GM23338 (cell line): ENCODE measurements around the gene ROBO3. TPM values are rescaled to one million over a fixed set of nuclear protein-coding genes. Genes with fewer than 3 reads are reported as not detected.

Source experiments
- ATAC-seq: fragments of 200-7000 bp; cut with Tn5 transposase; 3 replicates; pipeline ENCODE4 v1.9.1; 2020
- DNase-seq: peaks from one replicate; pipeline ENCODE4 v3.0.0-alpha.2; 2015; ENCODE audit warnings: low spot score
- H2AFZ ChIP-seq: fragments of 200-600 bp; sonication (generic); 2 replicates; pipeline ENCODE4 v1.8.0; 2016; ENCODE audit warnings: antibody characterized with exemption, mild to moderate bottlenecking, moderate library complexity
- H3F3A ChIP-seq: fragments of 200-600 bp; sonication (generic); replicated peaks from 2 replicates; pipeline ENCODE4 v1.8.0; 2017; ENCODE audit warnings: antibody characterized with exemption, mixed run types, low read depth
- H3K27ac ChIP-seq: fragments of 200-600 bp; sonication (generic); 2 replicates; pipeline ENCODE4 v1.6.1; 2016; ENCODE audit warnings: low read depth
- H3K27me3 ChIP-seq: fragments of 200-600 bp; sonication (generic); 2 replicates; pipeline ENCODE4 v1.8.0; 2016; ENCODE audit warnings: mild to moderate bottlenecking, mixed run types, moderate library complexity; ENCODE audit not compliant: insufficient read depth
- H3K36me3 ChIP-seq: fragments of 200-600 bp; sonication (generic); 2 replicates; pipeline ENCODE4 v1.8.0; 2016; ENCODE audit warnings: mild to moderate bottlenecking; ENCODE audit not compliant: insufficient read depth
- H3K4me1 ChIP-seq: fragments of 200-600 bp; sonication (generic); 2 replicates; pipeline ENCODE4 v1.8.0; 2016; ENCODE audit warnings: mild to moderate bottlenecking, moderate library complexity; ENCODE audit not compliant: insufficient read depth
- H3K4me2 ChIP-seq: fragments of 200-600 bp; sonication (generic); 2 replicates; pipeline ENCODE4 v1.7.1; 2017; ENCODE audit warnings: mixed run types
- H3K4me3 ChIP-seq: fragments of 200-600 bp; sonication (generic); 2 replicates; pipeline ENCODE4 v1.6.1; 2016; ENCODE audit warnings: mixed run types
- H3K79me2 ChIP-seq: fragments of 200-600 bp; sonication (generic); replicated peaks from 2 replicates; pipeline ENCODE4 v1.8.0; 2017; ENCODE audit warnings: mild to moderate bottlenecking; ENCODE audit not compliant: insufficient read depth
- H3K9me2 ChIP-seq: fragments of 200-600 bp; sonication (generic); 2 replicates; pipeline ENCODE4 v1.8.0; 2017; ENCODE audit not compliant: insufficient read depth
- H4K20me1 ChIP-seq: fragments of 200-600 bp; sonication (generic); replicated peaks from 2 replicates; pipeline ENCODE4 v1.8.0; 2017; ENCODE audit warnings: mild to moderate bottlenecking; ENCODE audit not compliant: insufficient read depth
- H3K27ac Mint-ChIP-seq: 2 replicates; pipeline ENCODE4 v1.8.0; 2020; ENCODE audit warnings: inconsistent platforms, mild to moderate bottlenecking, moderate library complexity, mixed read lengths
- H3K27me3 Mint-ChIP-seq: 3 replicates; pipeline ENCODE4 v1.8.0; 2022; ENCODE audit warnings: low read depth, mild to moderate bottlenecking, moderate library complexity, mixed read lengths, inconsistent platforms; ENCODE audit not compliant: insufficient read depth, poor library complexity
- H3K36me3 Mint-ChIP-seq: 3 replicates; pipeline ENCODE4 v1.8.0; 2021; ENCODE audit warnings: low read depth, mild to moderate bottlenecking, inconsistent platforms, moderate library complexity, mixed read lengths
- H3K4me1 Mint-ChIP-seq: 3 replicates; pipeline ENCODE4 v1.8.0; 2020; ENCODE audit warnings: mild to moderate bottlenecking, inconsistent platforms, mixed read lengths
- H3K4me3 Mint-ChIP-seq: 3 replicates; pipeline ENCODE4 v1.8.0; 2021; ENCODE audit warnings: moderate library complexity, mild to moderate bottlenecking, inconsistent platforms, mixed read lengths
- H3K9me3 Mint-ChIP-seq: 3 replicates; pipeline ENCODE4 v1.8.0; 2020; ENCODE audit warnings: moderate library complexity, mild to moderate bottlenecking, inconsistent platforms, mixed read lengths
- CREB1 ChIP-seq: fragments of 250-450 bp; sonication (Bioruptor Pico); IDR thresholded peaks from 2 replicates; pipeline ENCODE4 v1.5.0; 2020; ENCODE audit warnings: low read depth, mild to moderate bottlenecking, moderate library complexity
- CTCF ChIP-seq, 2 experiments: fragments of 200-600 bp in 1 of 2; sonication (generic) in 1 of 2; conservative IDR thresholded peaks; 2 replicates each; pipeline versions ENCODE4 v1.5.1 to v1.6.1; 2016 to 2017; ENCODE audit warnings: antibody characterized with exemption in 2 of 2, low read depth in 2 of 2, mild to moderate bottlenecking in 2 of 2, moderate library complexity in 1 of 2
- ETS1 ChIP-seq: IDR thresholded peaks from 2 replicates; pipeline ENCODE4 v1.6.1; 2016; ENCODE audit warnings: antibody characterized with exemption
- EZH2 ChIP-seq: fragments of 200-600 bp; sonication (generic); IDR thresholded peaks from one replicate; pipeline ENCODE4 v1.8.0; 2017; ENCODE audit warnings: antibody characterized with exemption, mild to moderate bottlenecking, low read depth; ENCODE audit not compliant: unreplicated experiment
- EZH2phosphoT487 ChIP-seq: fragments of 200-600 bp; sonication (generic); IDR thresholded peaks from one replicate; pipeline ENCODE4 v1.8.1; 2018; ENCODE audit warnings: antibody characterized with exemption; ENCODE audit not compliant: unreplicated experiment
- JUNB ChIP-seq: IDR thresholded peaks from one replicate; pipeline ENCODE4 v1.6.1; 2016; ENCODE audit warnings: antibody characterized with exemption; ENCODE audit not compliant: unreplicated experiment
- NANOG ChIP-seq: IDR thresholded peaks from 2 replicates; pipeline ENCODE4 v1.6.1; 2016; ENCODE audit warnings: antibody characterized with exemption, borderline replicate concordance
- POLR2AphosphoS5 ChIP-seq: IDR thresholded peaks from 2 replicates; pipeline ENCODE4 v1.6.1; 2016; ENCODE audit warnings: antibody characterized with exemption, low read depth
- REST ChIP-seq: IDR thresholded peaks from one replicate; pipeline ENCODE4 v1.6.1; 2018; ENCODE audit warnings: antibody characterized with exemption; ENCODE audit not compliant: unreplicated experiment
- STAT1 ChIP-seq: IDR thresholded peaks from one replicate; pipeline ENCODE4 v1.6.1; 2016; ENCODE audit warnings: antibody characterized with exemption; ENCODE audit not compliant: unreplicated experiment
- ZNF114 ChIP-seq: fragments of 250-450 bp; sonication (Bioruptor Pico); IDR thresholded peaks from 2 replicates; pipeline ENCODE4 v1.5.0; 2020; ENCODE audit warnings: mild to moderate bottlenecking, moderate library complexity
- ZNF331 ChIP-seq: fragments of 250-450 bp; sonication (Bioruptor Pico); IDR thresholded peaks from 2 replicates; pipeline ENCODE4 v1.5.0; 2020; ENCODE audit warnings: low read depth, mild to moderate bottlenecking, moderate library complexity
- ZNF462 ChIP-seq: fragments of 250-450 bp; sonication (Bioruptor Pico); IDR thresholded peaks from 2 replicates; pipeline ENCODE4 v1.5.0; 2020; ENCODE audit warnings: mild to moderate bottlenecking, moderate library complexity
- polyA plus RNA-seq: library from polyadenylated mRNA; unstranded; fragments of >200 nt; fragmentation: Nextera tagmentation; extraction: Ambion mirVana; gene quantifications from 2 replicates; pipeline ENCODE4 v1.2.1, GENCODE V29; 2016
- total RNA-seq: library from RNA; depleted of rRNA; stranded (reverse); fragments of >200 nt; shearing (Covaris generic); gene quantifications from 2 replicates; pipeline ENCODE4 v1.2.3, GENCODE V29; 2014

Gene ROBO3
- total and polyA plus RNA-seq, 2 experiments from 2014 or later: 17.0 to 21.4 TPM

- no peak overlapping the region for H3K4me3 Mint-ChIP-seq
- H2AFZ ChIP-seq: no peak overlapping the region
- H3K27me3 ChIP-seq: peaks cover 10% of the 10 kb centered on the region; the same call in 1 of the 2 replicates
- TF ChIP-seq ZNF114 (CRISPR knock-in tag) (no peak), POLR2AphosphoS5 (no peak), REST (no peak), CREB1 (CRISPR knock-in tag) (no peak), ZNF462 (CRISPR knock-in tag) (no peak), ETS1 (no peak), STAT1 (no peak), JUNB (no peak), EZH2 (no peak), CTCF (conservative IDR thresholded peaks at IDR 0.05; ENCODE audit: low read depth in 2 of 2) (no peak), NANOG (no peak), EZH2phosphoT487 (no peak), ZNF331 (CRISPR knock-in tag) (no peak)
- H3K4me2 ChIP-seq: no peak overlapping the region
- no peaks in the 10 kb centered on the region for H3K9me2 ChIP-seq
- no peaks in the 10 kb centered on the region; the same call in 1 of the 2 replicates for H3K4me1 ChIP-seq
- H3K4me3 ChIP-seq: no peak overlapping the region
- no peaks in the 10 kb centered on the region for H3K36me3 Mint-ChIP-seq
- no peaks in the 10 kb centered on the region for H3K9me3 Mint-ChIP-seq
- no peak for DNase-seq
- H3K27ac ChIP-seq: no peak overlapping the region
- H3K27me3 Mint-ChIP-seq: no peaks in the 10 kb centered on the region
- H3K36me3 ChIP-seq: no peaks in the 10 kb centered on the region
- no peaks in the 10 kb centered on the region; the same call in 1 of the 2 replicates for H4K20me1 ChIP-seq
- no peaks in the 10 kb centered on the region for H3F3A ChIP-seq
- peaks cover 9% of the 10 kb centered on the region for H3K4me1 Mint-ChIP-seq
- no peaks in the 10 kb centered on the region for H3K79me2 ChIP-seq
- H3K27ac Mint-ChIP-seq: no peak overlapping the region
- no peak for ATAC-seq
Measured at GRCh38 chr11:124830749-124831148, 34.5 kb upstream of the ROBO3 start.
